ENCODE measurements around the gene PSKH1. TPM values are rescaled to one million over a fixed set of nuclear protein-coding genes. Genes with fewer than 3 reads are reported as not detected.

PSKH1 gene
- total and polyA plus RNA-seq, 2 donors from 2014 or later, result 23.6 to 33.2 TPM

DNA sequence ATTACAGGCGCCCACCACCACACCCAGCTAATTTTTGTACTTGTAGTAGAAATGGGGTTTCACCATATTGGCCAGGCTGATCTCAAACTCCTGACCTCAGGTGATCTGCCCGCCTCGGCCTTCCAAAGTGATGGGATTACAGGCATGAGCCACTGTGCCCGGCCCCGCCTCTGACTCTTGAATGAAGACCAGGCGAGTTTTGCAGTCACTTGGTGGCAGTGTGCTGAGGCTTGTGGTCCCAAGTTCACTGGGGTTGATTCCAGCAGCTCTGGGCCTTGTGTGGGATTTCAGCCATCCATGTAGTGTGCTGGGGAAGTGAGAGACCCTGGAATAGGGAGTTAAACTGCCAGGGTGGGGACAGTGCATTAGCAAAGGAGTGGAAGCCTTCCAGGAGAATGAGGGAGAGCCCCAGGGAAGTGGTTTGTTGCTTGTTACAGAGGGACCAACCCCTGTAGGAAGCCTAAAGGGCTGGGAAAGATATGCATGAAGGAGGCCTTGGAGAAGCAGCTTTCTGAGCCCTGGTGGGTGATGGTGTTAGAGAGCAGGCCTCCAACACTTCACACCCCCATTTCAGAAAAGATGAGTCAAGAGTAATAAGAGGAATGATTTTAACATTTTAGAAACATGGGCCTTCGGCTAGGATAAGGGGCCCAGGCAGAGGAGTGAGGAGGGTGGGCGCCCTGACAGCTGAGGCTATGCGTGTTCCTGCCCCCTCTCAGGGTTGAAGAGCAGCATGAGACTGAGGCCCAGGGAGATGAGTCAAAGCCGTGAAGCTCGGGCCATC is 14.5 kb downstream of the PSKH1 start:
- Histone ChIP-seq H3K9ac (ENCODE audit: low read length in 3 of 3) (no peak overlapping the region), H3K9me3 (ENCODE audit: control insufficient read depth in 2 of 3, insufficient read depth in 1 of 3, low read length in 3 of 3) (no peaks in the 10 kb centered on the region), H3K36me3 (ENCODE audit: control insufficient read depth in 2 of 3, insufficient read depth in 3 of 3, low read length in 3 of 3) (peaks cover 0 to 27% (median 17%) of the 10 kb centered on the region in 3 donors), H3K27ac (ENCODE audit: low read depth in 2 of 2, low read length in 2 of 2) (no peak overlapping the region), H3K4me1 (ENCODE audit: control insufficient read depth in 2 of 3, insufficient read depth in 2 of 3, low read depth in 1 of 3, low read length in 3 of 3) (no peaks in the 10 kb centered on the region), H3K4me3 (ENCODE audit: low read length in 3 of 3) (no peak overlapping the region), H3K27me3 (ENCODE audit: control insufficient read depth, insufficient read depth, low read length) (no peaks in the 10 kb centered on the region)
- intact Hi-C loops (cut with DNase I), result no loop called here
- TF ChIP-seq, protein P1, sequence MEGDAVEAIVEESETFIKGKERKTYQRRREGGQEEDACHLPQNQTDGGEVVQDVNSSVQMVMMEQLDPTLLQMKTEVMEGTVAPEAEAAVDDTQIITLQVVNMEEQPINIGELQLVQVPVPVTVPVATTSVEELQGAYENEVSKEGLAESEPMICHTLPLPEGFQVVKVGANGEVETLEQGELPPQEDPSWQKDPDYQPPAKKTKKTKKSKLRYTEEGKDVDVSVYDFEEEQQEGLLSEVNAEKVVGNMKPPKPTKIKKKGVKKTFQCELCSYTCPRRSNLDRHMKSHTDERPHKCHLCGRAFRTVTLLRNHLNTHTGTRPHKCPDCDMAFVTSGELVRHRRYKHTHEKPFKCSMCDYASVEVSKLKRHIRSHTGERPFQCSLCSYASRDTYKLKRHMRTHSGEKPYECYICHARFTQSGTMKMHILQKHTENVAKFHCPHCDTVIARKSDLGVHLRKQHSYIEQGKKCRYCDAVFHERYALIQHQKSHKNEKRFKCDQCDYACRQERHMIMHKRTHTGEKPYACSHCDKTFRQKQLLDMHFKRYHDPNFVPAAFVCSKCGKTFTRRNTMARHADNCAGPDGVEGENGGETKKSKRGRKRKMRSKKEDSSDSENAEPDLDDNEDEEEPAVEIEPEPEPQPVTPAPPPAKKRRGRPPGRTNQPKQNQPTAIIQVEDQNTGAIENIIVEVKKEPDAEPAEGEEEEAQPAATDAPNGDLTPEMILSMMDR (IDR thresholded peaks at IDR 0.05; ENCODE audit: borderline replicate concordance, extremely low read depth, insufficient read depth), result no peak
- FAIRE-seq, result no peak
- no peak for DNase-seq

DNA sequence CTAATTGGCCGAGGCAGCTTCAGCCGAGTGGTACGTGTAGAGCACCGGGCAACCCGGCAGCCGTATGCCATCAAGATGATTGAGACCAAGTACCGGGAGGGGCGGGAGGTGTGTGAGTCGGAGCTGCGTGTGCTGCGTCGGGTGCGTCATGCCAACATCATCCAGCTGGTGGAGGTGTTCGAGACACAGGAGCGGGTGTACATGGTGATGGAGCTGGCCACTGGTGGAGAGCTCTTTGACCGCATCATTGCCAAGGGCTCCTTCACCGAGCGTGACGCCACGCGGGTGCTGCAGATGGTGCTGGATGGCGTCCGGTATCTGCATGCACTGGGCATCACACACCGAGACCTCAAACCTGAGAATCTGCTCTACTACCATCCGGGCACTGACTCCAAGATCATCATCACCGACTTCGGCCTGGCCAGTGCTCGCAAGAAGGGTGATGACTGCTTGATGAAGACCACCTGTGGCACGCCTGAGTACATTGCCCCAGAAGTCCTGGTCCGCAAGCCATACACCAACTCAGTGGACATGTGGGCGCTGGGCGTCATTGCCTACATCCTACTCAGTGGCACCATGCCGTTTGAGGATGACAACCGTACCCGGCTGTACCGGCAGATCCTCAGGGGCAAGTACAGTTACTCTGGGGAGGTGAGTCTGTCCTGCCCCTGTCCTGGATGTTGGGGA is 16.1 kb downstream of the PSKH1 start:
- intact Hi-C loops (cut with DNase I), result no loop called here
- Histone ChIP-seq H3K4me1 (ENCODE audit: control insufficient read depth in 2 of 3, insufficient read depth in 2 of 3, low read depth in 1 of 3, low read length in 3 of 3) (no peaks in the 10 kb centered on the region), H3K27ac (ENCODE audit: low read depth in 2 of 2, low read length in 2 of 2) (no peak overlapping the region), H3K36me3 (ENCODE audit: control insufficient read depth in 2 of 3, insufficient read depth in 3 of 3, low read length in 3 of 3) (peaks cover 0 to 27% (median 15%) of the 10 kb centered on the region in 3 donors), H3K9ac (ENCODE audit: low read length in 3 of 3) (no peak overlapping the region), H3K4me3 (ENCODE audit: low read length in 3 of 3) (no peak overlapping the region), H3K27me3 (ENCODE audit: control insufficient read depth, insufficient read depth, low read length) (no peaks in the 10 kb centered on the region), H3K9me3 (ENCODE audit: control insufficient read depth in 2 of 3, insufficient read depth in 1 of 3, low read length in 3 of 3) (no peaks in the 10 kb centered on the region)
- no peak for FAIRE-seq
- no peak for DNase-seq
- TF ChIP-seq, protein P1 (IDR thresholded peaks at IDR 0.05; ENCODE audit: borderline replicate concordance, extremely low read depth, insufficient read depth), result no peak

DNA sequence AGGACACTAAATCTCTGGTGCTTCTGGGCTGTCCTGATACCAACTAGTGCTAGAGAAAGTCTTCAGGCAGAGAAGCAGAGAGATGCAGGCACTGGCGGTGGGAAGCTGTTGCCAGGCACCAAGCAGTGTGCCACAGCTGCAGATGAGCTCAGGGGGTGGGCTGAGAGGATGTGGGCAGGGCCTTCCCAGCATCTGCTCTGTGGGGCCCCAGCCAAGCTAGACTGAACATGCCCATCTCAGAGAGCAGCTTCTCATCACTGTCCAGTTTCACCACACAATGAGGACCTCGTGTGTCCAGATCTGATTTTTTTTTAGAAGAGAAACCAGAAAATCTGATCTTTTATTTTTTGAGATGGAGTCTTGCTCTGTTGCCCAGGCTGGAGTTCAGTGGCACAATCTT is 17.1 kb downstream of the PSKH1 start:
- FAIRE-seq, result no peak

More for the DNA sequence above, 17.1 kb downstream of the PSKH1 start:
- Histone ChIP-seq H3K4me1 (ENCODE audit: control insufficient read depth in 2 of 3, insufficient read depth in 2 of 3, low read depth in 1 of 3, low read length in 3 of 3) (peaks cover 0 to 6% (median 4%) of the 10 kb centered on the region in 3 donors), H3K27me3 (ENCODE audit: control insufficient read depth, insufficient read depth, low read length) (no peaks in the 10 kb centered on the region), H3K9me3 (ENCODE audit: control insufficient read depth in 2 of 3, insufficient read depth in 1 of 3, low read length in 3 of 3) (no peaks in the 10 kb centered on the region), H3K4me3 (ENCODE audit: low read length in 3 of 3) (no peak overlapping the region), H3K9ac (ENCODE audit: low read length in 3 of 3) (no peak overlapping the region), H3K27ac (ENCODE audit: low read depth in 2 of 2, low read length in 2 of 2) (no peak overlapping the region), H3K36me3 (ENCODE audit: control insufficient read depth in 2 of 3, insufficient read depth in 3 of 3, low read length in 3 of 3) (peaks cover 0 to 27% (median 15%) of the 10 kb centered on the region in 3 donors)
- intact Hi-C loops (cut with DNase I), result no loop called here
- TF ChIP-seq, protein P1 (IDR thresholded peaks at IDR 0.05; ENCODE audit: borderline replicate concordance, extremely low read depth, insufficient read depth), result no peak
- no peak for DNase-seq
